Prostate gland (tissue), 2 donors: ENCODE data around the gene TBX5.

Experiments used
- POLR2AphosphoS5 ChIP-seq: sonication (generic); formaldehyde crosslinking; IDR thresholded peaks from one replicate; pipeline ENCODE4 v1.6.1; 2017; ENCODE audit warnings: antibody characterized with exemption
- TF ChIP-seq, protein P1 (sequence below), 4 experiments: fragments of 200-600 bp in 2 of 4; fragments of 450-650 bp in 2 of 4; sonication (generic) in 2 of 4; IDR thresholded peaks; 1 replicate in 3 of 4; 2 replicates in 1 of 4; pipeline ENCODE4 v1.5.1; 2016 to 2019; ENCODE audit warnings: antibody characterized with exemption in 4 of 4, mild to moderate bottlenecking in 2 of 4, moderate library complexity in 2 of 4

DNA sequence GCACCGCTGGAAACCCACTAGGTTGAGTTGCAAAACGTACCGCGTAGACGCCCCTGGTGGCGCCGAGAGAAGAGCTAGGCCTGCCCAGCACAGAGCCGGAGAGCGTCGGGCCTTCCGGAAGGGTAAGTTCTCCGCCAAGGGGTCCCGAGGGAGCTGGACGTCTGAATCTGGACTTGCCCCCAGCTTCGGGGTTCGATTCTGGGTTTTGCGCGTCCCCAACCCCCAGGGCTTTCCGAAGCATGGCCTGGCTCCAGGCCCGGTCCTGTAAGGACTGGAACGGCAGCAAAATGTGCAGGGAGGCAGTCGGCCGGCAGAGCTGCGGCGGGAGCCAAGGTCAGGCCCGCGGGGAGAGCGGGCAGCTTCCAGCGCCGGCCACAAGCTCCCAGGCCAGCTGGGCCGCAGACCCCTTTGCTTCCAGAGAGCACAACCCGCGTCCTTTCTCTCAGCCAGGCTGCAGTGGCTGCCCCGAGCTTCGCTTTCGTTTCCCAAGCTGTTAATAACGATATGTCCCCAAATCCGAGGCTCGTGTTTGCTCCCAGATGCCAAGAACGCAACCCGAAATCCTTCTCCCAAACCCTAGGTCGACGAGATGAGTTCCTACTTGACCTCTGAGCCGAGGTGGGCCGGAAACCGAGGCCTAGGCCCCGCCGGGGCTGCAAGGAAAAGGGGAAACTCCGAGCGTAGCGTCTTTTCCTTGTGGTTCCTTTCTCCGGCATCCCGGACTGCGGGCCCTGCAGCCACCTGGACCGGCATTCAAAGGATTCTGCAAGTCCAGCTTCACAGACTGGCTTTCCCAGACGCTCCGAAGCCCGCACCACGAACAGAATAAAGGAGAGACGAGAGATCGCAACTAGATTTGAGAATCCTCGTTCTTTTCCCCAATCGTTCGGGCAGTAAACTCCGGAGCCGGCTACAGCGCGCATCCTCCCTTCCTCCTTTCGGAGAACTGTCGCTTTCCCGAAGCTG is 3.2 kb upstream of the TBX5 start:
- TF ChIP-seq POLR2AphosphoS5, result no peak
- TF ChIP-seq, protein P1, sequence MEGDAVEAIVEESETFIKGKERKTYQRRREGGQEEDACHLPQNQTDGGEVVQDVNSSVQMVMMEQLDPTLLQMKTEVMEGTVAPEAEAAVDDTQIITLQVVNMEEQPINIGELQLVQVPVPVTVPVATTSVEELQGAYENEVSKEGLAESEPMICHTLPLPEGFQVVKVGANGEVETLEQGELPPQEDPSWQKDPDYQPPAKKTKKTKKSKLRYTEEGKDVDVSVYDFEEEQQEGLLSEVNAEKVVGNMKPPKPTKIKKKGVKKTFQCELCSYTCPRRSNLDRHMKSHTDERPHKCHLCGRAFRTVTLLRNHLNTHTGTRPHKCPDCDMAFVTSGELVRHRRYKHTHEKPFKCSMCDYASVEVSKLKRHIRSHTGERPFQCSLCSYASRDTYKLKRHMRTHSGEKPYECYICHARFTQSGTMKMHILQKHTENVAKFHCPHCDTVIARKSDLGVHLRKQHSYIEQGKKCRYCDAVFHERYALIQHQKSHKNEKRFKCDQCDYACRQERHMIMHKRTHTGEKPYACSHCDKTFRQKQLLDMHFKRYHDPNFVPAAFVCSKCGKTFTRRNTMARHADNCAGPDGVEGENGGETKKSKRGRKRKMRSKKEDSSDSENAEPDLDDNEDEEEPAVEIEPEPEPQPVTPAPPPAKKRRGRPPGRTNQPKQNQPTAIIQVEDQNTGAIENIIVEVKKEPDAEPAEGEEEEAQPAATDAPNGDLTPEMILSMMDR (IDR thresholded peaks at IDR 0.05), result no peak
